GM19463 (cell line): ENCODE data around the gene ZNF662.

Source experiments
- ATAC-seq: cut with Tn5 transposase; IDR thresholded peaks from one replicate; pipeline ENCODE4 v1.9.1; 2021; ENCODE audit warnings: mild to moderate bottlenecking, moderate library complexity; ENCODE audit not compliant: unreplicated experiment

ZNF662 gene

GRCh38 chr3:42886294-42886822 lies 19.6 kb upstream of the ZNF662 start:
- no peak for ATAC-seq

- ATAC-seq = no peak
Measured at GRCh38 chr3:42887084-42887483, 18.9 kb upstream of the ZNF662 start.

- ATAC-seq = no peak
Measured at GRCh38 chr3:42891042-42891441, 14.9 kb upstream of the ZNF662 start.

GRCh38 chr3:42892169-42892568 lies 13.8 kb upstream of the ZNF662 start:
- ATAC-seq = no peak

- ATAC-seq = no peak
Measured at GRCh38 chr3:42892807-42893206, 13.1 kb upstream of the ZNF662 start.

- ATAC-seq = no peak
Measured at GRCh38 chr3:42894698-42895579, 11.0 kb upstream of the ZNF662 start.

GRCh38 chr3:42895580-42895868 lies 10.4 kb upstream of the ZNF662 start:
- no peak for ATAC-seq

- ATAC-seq = no peak
Measured at GRCh38 chr3:42898896-42899675, 6.9 kb upstream of the ZNF662 start.

- no peak for ATAC-seq
Measured at GRCh38 chr3:42900226-42901072, 5.5 kb upstream of the ZNF662 start.

- no peak for ATAC-seq
Measured at GRCh38 chr3:42901073-42901415, 4.9 kb upstream of the ZNF662 start.

GRCh38 chr3:42902257-42902656 lies 3.7 kb upstream of the ZNF662 start:
- ATAC-seq = no peak

- ATAC-seq = no peak
Measured at GRCh38 chr3:42904076-42904475, 1.9 kb upstream of the ZNF662 start.

GRCh38 chr3:42905740-42906069 lies 237 bp upstream of the ZNF662 start:
- no peak for ATAC-seq

- no peak for ATAC-seq
Measured at GRCh38 chr3:42906848-42907183, 874 bp downstream of the ZNF662 start.

GRCh38 chr3:42908675-42909074 lies 2.7 kb downstream of the ZNF662 start:
- ATAC-seq = no peak

- ATAC-seq = no peak
Measured at GRCh38 chr3:42911551-42911950, 5.6 kb downstream of the ZNF662 start.

- ATAC-seq = no peak
Measured at GRCh38 chr3:42914771-42915515, 9.0 kb downstream of the ZNF662 start.

GRCh38 chr3:42923606-42924005 lies 17.7 kb downstream of the ZNF662 start:
- no peak for ATAC-seq

- no peak for ATAC-seq
Measured at GRCh38 chr3:42926310-42926709, 20.4 kb downstream of the ZNF662 start.

- no peak for ATAC-seq
Measured at GRCh38 chr3:42934111-42934510, 28.2 kb downstream of the ZNF662 start.

GRCh38 chr3:42934910-42935309 lies 29.0 kb downstream of the ZNF662 start:
- no peak for ATAC-seq
